HG03442 (cell line): Measurements from ENCODE around the gene LIAS.

Experiments used
- ATAC-seq: cut with Tn5 transposase; IDR thresholded peaks from one replicate; pipeline ENCODE4 v1.9.1; 2021; ENCODE audit warnings: mild to moderate bottlenecking, moderate library complexity; ENCODE audit not compliant: unreplicated experiment

The LIAS gene

DNA sequence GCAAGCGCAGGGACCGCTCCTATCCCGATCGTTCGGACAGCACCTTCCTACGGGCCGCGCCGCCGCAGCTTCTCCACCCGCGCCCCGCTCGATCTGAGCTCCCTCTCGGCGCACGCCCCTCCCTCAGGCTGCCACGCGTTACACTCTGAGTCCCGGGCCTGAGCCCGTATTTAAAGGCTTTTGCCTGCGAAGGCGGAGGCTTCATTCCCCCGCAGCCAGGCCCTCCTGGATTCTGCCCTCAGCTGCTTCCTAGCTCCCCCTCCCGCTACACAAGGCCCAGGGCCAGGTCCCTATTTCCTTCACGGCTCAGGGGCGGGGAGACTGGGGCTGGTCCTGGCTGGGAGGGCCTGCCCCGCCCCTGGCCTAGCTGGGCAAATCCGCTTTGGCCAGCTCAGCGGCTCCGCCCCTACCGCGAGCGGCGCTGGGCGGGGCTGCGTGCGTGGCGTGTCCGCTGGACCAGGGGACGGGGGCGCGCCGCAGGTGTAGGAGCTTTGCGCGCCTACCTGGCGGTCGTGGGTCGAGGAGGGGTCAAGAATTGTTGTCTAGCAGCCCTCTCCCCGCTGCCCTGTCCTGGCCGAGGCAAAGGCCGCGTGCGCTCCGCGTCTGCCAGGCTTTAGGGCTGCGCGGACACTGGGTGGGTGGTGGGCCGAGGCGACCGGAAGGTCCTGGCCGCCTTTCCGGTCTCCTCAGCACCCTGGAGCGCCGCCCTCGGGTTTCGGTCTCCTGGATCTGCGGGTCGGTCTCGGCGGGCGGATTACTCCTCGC is 68.6 kb downstream of the LIAS start, which contains the start of gene UGDH:
Gene UGDH (minus strand): TSS at position 144 of the 765 bp plus-strand sequence. CDS start 5,927 bp downstream, outside the sequence.
- peak; percentile 92 for ATAC-seq

DNA sequence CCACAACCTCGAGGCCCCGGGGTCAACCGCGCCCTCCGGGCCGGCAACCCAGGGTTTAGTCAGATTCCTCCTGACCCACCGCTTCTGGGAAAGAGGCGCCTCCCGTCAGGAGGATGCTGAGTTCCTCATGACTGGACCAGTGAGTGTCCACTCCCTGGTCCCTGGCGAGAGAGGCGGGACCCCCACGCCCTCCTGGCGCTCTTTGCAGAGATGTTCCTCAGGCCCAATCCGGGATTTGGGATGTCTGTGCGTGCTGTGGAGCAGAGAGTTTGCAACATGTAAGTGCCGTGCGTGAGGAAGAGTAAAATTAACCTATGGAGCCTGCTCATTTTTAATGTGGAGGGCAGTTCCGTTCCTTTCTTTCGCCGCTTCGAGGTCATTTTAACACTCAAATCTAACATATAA is 69.2 kb downstream of the LIAS start:
- no peak for ATAC-seq
